ENCODE data around the gene PHKB.

The PHKB gene

DNA sequence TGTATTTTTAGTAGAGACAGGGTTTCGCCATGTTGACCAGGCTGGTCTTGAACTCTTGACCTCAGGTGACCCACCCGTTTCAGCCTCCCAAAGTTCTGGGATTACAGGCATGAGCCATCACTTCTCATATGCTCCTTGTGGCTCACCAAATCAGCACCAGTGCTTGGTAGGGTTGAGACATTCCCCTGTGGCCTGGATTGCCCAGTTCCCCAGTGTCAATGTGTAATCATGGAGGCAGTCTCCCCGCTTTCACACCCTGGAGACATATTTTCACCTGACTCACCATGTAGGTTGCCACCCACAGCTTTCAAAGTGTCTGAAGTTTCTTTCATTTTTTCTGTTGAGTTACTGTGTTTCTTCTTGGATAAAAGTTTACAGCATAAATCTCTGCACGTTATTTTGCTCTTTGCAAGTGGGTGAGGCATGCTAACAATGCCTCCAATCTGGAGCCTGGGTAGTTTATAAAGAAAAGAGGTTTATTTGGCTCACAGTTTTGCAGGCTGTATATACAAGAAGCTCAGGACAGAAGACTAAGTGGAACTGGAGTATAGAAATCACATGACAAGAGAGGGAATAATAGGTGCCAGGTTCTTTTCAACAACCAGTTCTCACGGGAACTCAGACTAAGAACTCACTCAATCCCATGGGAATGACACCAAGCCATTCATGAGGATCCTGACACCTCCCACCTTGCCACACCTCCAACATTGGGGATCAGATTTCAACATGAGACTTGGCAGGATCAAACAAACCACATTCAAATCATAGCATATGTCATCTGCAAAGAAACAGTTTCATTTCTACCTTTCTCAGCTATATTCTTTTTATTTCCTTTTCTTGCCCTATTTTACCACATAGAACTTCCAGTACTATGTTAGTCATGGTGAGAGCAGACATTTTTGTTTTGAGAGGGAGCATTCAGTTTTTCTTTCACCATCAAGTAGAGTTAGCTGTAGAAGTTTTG lies 113.2 kb downstream of the PHKB start:
- DNase-seq, result no peak

DNA sequence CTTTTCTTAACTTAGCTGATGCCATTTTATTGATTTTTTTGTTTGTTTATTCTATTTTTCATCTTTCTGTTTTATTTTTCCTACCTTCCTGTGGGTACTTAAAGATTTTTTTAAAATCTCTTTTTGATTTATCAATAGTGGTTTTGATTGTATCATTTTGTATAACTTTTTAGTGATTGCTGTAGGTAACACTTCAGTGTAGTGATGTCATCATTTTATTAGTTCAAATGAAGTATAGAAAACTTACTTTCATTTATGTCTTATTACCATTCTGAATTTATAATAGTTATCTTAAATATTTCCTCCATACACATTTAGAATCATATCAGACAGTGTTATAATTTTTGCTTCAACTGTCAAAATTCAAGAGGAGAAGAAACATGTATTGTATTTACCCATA lies 115.9 kb downstream of the PHKB start:
- DNase-seq, result no peak

DNA sequence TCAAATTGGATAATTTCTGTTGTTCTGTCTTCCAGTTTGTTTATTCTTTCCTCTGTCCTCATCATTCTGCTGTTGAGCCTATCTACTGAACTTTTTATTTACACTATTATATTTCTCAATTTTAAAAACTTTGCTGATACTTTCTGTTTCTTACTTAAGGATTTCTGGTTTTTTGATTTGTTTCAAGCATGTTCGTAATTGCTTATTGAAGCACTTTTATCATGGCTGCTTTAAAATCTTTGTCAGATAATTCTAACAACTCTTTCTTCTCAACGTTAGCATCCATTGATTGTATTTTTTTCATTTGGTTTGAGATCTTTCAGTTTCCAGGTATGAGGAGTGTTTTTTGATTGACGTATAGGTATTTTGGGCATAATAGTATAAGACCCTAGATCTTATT lies 116.9 kb downstream of the PHKB start:
- DNase-seq, result no peak

GRCh38 chr16:47578573-47578972 lies 117.4 kb downstream of the PHKB start:
- DNase-seq, result no peak

GRCh38 chr16:47581114-47581513 lies 120.0 kb downstream of the PHKB start:
- no peak for DNase-seq

GRCh38 chr16:47584464-47585225 lies 123.5 kb downstream of the PHKB start:
- no peak for DNase-seq

DNA sequence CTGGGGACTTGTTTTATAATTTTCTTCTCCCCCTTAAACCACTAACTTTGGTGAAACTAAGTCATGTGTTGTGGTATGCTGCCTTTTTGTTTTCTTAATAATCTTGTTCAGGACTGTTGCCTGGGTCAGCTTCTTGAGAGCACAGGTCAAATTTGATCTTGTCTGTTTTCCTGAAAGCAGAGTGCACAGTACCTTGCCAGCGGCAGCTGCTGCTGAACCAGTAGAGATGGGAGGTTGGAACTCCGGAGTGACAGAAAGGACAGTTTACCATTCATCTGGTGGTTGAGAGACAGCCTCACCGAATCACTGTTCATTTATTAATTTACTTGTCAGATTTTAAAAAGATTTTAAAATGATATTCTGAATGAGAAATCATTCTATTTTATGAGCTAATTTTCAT lies 125.0 kb downstream of the PHKB start:
- DNase-seq, result no peak

DNA sequence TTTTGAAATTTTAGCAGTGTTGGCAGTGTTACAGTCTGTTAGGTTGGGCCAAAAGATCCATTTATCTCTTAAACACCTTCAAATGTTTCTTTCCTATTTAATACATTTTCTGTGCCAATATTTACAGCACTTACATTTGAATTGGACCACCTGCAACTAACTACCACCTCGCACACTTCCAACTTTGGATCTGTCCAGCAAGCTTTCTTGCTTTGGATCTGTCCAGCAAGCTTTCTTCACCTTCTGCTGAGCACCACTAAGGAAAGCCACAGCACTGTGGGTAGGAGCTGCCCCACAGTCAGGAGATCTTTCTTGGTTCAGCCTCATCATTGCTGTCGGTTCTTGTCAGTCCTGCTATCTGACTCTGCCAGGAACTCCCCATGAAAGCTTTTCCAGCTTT lies 129.3 kb downstream of the PHKB start:
- no peak for DNase-seq

DNA sequence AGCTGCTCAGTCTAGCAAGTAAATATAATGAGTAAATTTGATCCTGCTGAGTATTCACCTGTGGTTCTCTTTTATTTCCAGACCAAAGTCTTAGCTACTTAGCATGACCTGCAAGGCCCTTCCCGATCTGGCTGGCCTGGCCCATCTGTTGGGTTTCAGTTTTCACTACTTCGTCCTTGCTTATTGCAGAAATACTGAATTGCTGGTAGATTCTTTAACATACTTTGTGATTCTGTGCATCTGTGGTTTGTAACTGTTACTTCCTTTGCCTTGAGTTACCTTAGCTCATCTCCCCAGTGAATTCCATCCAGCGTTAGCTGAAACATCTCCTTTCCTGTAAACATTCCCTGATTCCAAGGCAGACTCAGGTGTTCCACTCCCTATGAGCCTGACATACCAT lies 131.1 kb downstream of the PHKB start:
- no peak for DNase-seq

DNA sequence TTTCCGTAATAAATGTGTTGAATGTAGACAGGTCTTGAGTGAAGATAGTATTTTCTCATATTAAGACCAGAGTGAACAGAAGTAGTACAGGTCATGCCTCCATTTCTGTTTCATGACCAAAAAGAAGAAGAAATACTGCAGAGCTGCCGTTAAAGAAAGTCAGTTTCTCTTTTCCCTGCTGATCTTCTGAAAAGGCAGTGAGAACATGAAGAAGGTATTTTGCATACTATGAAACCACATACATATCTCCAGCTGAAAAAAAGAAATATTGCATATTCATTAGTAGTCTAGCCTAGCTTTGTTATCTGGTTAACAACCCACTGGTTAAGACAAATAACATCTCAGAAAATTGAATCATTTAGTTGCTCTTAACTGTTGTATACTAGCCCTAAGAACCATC lies 138.4 kb downstream of the PHKB start:
- no peak for DNase-seq

GRCh38 chr16:47600376-47600775 lies 139.2 kb downstream of the PHKB start:
- no peak for DNase-seq

- no peak for DNase-seq
These were observed 143.2 kb downstream of the PHKB start for GRCh38 chr16:47604306-47604705.

DNA sequence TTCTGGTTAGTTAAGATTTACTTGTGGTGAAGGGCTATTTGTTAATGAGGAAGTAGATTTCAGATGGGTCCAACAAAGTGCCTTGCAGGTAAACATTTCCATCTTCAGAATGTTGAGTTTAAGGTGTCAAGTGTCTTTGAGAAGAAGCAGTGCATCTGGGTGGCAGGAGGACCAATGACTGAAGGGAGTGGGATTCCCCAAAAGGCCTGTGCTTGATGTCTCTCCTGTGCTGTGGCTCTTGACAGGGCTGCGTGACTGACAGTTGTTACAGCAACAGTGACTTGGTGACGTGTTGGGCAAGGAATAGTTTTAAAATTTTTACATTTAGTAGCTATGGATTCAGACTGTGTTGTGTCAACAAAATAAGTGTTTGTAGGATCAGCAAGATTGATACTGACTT lies 149.9 kb downstream of the PHKB start:
- no peak for DNase-seq

DNA sequence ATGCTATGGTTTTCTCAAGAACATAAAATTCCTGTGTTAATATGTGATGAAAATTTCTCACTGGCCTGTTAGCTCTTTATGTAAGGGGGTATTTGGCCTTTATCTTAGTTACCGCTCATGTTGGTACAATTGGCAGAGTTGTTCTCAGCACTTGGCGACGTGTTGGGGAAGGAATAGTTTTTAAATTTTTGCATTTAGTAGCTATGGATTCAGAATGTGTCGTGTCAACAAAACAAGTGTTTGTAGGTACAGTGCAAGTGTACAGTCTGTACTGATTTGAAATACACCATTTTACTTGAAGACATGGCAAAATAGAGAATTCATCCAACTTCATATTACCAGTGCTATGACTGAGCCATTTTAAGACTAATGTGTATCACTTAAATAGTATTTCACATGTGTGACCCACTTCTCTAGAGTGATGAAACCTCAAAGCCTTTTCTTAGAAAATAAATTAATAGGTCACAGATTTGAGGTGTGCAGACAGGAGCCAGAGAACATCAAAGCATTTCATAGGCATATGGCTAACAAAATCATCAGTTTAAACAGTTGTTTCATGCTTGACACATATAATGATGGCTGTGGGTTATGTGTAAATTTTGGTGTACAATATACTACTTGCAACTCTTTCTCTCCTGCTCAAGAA lies 150.8 kb downstream of the PHKB start:
- no peak for DNase-seq

- no peak for DNase-seq
These were observed 151.6 kb downstream of the PHKB start for GRCh38 chr16:47612711-47613110.

DNA sequence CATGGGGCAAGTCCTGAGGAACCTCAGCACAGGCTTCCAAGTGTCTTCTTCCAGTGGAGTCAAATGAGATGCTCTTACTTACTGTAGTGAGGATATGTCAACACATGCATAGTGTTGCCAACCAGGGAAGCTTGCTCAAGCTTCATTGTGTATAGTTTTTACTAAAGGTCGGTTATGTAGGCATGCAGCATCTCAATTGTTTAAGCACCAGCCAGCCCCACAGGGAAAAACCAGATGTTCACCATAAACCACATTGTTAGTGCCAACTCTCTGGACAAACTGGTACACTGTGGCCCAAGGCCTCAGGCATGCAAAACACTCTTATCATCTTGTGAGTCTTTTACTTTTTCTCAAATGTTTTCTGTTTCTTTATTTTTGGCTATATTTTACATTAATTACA lies 152.1 kb downstream of the PHKB start:
- no peak for DNase-seq

- DNase-seq, result no peak
These were observed 156.6 kb downstream of the PHKB start for GRCh38 chr16:47617732-47618131.

- no peak for DNase-seq
These were observed 161.5 kb downstream of the PHKB start for GRCh38 chr16:47622451-47623176.

DNA sequence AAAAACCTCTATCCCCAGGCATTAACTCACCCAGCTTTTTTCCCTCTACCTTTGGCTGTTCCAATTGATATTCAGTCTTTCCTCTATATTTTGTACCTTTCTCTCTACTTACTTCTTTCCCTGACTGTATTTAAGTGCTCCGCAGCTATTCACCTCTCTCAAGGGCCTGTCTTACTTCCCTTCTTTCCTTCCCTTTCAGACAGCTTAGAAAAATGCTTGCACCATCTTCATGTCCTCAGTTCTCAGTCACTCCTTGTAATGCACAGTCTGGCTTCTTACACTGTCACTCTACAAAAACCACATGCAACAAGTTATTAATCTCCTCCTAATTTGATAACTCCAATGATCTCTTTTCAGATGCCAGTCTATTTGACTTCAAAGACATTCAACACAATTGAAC lies 163.4 kb downstream of the PHKB start:
- no peak for DNase-seq

DNA sequence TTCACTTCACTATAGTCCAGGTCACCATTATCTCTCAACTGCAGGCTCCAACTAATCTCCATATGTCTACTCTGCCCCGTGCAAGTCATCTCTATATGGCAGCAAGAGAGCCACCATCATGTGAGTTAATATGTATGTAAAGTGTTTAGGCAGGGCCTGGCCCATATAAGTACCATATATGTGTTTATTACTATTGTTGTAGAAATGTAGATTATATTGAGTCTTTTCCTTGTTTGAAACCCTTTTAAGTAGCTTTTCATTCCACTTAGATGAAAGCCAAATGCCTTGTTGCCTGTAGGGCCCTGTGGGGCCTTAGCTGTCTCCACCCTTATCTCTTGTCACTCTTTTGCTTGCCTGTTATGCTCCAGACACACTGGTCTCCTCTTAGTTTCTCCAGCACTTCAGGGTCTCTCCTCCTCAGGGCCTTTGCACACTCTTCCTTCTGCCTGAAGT lies 164.0 kb downstream of the PHKB start:
- DNase-seq, result no peak

GRCh38 chr16:47626246-47626645 lies 165.1 kb downstream of the PHKB start:
- DNase-seq, result no peak

GRCh38 chr16:47627085-47627639 lies 166.0 kb downstream of the PHKB start:
- DNase-seq, result no peak

GRCh38 chr16:47627721-47628120 lies 166.6 kb downstream of the PHKB start:
- no peak for DNase-seq
